VCaP (cell line): ENCODE measurements around the gene EGFR.

ENCODE experiments used
- H3K27ac ChIP-seq: fragments of 450-650 bp; 2 replicates; pipeline ENCODE4 v1.5.1; 2017
- TF ChIP-seq, protein P1 (sequence below): fragments of 450-650 bp; conservative IDR thresholded peaks from 2 replicates; pipeline ENCODE4 v1.5.1; 2017; ENCODE audit warnings: mild to moderate bottlenecking, moderate library complexity

EGFR gene

DNA sequence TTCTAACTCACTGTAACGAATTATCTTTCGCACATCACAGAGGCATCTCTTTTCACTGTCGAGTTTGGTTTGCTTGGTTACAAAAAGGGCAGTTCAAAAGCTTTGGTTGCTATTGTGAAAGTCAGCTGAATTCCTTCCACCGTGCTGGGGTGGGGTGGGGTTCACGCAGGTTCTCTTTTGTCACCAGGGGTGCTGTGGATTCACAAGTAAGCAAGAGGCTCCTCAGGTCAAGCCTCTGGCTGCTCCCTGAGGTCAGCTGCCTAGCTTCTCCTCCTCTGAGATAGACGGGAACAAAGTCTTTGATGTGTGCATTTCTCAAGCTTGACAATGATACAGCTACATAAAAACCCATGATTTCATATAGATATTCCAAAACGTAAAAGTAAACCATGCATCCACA lies 47.7 kb downstream of the EGFR start:
- TF ChIP-seq, protein P1, sequence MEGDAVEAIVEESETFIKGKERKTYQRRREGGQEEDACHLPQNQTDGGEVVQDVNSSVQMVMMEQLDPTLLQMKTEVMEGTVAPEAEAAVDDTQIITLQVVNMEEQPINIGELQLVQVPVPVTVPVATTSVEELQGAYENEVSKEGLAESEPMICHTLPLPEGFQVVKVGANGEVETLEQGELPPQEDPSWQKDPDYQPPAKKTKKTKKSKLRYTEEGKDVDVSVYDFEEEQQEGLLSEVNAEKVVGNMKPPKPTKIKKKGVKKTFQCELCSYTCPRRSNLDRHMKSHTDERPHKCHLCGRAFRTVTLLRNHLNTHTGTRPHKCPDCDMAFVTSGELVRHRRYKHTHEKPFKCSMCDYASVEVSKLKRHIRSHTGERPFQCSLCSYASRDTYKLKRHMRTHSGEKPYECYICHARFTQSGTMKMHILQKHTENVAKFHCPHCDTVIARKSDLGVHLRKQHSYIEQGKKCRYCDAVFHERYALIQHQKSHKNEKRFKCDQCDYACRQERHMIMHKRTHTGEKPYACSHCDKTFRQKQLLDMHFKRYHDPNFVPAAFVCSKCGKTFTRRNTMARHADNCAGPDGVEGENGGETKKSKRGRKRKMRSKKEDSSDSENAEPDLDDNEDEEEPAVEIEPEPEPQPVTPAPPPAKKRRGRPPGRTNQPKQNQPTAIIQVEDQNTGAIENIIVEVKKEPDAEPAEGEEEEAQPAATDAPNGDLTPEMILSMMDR, result no peak
- H3K27ac ChIP-seq, result no peak overlapping the region

DNA sequence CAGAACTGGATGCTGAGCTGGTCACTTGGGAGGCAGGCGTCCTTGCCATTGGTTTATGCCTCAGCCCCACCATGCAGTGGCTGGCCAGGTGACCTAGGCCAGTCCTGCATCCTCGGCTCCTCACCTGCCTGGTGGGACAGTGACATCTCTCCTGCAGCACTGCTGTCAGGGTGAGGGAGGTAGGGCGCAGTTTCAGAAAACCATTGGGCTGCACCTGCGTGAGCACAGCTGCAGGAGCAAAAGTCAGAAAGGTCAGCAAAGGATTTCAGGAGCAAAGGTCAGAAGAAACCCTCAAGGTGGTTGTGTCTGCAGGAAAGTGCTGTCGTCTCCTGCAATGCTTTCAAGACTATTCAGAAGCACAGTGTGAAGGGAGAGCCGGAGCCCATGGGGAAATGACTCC lies 48.1 kb downstream of the EGFR start:
- H3K27ac ChIP-seq, result no peak overlapping the region
- TF ChIP-seq, protein P1, result no peak

DNA sequence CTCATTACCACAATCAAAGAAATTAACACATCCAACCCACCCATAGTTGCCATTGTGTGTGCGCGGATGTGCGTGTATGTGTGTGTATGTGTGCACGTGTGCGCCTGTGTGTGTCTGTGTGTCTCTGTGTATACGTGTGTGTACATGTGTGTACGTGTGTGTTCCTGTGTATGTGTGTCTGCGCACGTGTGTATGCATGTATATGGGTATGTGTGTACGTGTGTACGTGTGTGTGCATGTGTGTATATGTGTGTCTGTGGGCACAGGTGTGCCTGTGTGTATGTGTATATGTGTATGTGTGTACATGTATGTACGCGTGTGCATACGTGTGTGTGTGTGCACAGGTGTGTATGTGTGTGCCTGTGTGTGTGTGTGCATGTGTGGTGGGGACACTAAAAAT lies 48.9 kb downstream of the EGFR start:
- H3K27ac ChIP-seq, result no peak overlapping the region
- TF ChIP-seq, protein P1, result no peak

DNA sequence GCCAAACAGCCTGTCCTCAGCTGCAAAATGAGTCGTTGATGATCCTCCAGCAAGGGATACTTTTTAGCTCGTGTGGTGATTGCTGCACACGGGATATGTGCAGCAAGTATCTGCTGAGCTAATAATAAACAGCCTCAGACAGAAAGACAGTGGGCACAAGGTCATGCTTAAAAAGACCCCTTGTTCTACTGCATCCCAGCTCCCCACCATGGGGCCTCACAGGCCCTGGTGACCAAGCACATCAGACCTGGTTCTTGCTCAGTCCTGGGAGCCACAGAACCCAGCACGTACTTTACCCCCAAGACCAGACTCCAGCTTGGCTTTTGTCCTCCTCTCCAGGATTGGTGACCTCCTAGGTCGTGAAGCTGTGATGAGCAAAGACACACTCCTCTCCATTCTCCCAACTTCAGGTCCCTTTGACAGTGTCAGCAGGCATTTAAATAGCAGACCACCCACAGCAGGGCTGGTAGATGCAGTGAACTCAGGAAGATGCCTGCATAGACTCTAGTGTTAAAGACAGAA lies 50.5 kb downstream of the EGFR start:
- H3K27ac ChIP-seq, result no peak overlapping the region
- TF ChIP-seq, protein P1, result no peak

DNA sequence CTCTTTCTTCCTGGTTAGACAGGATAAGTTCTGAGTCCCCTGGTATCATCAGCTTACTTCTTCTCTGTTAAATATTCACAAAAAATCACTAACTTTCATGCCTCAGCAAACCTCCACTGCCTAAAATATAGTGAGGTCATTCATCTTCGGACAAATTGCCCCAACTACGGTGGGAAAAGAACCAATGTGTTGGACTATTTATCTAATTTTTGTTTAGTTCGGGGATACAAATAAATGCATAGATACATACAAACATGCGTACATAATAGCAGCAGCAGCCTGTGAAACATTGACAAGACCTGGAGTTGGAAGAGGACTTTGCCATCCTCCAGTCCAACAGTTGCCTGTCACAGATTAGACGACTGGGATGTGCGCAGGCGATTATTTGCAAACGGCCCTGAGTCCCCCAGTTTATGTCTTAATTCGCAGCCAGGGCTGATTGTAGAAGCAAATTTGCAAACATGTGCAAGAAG lies 51.5 kb downstream of the EGFR start:
- no peak overlapping the region for H3K27ac ChIP-seq
- TF ChIP-seq, protein P1, result no peak

DNA sequence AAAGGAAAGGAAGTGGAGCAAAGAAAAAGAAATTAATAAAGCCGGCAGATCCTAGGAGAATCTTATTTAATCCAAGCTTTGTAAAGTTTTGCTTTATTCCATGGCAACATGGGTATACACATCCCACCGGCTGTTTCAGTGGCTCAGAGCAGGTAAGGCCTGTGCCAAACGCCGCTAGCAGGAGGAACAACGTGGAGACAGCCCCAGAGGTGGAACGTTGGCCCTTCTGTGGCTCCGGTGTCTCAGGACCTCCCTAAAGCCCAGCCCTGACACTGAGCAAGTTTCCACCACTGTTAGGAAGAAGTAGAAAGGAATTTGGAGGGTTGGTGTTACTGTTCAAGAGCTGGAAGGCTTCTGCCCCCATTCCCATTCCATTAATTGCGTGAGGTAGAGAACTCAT lies 52.0 kb downstream of the EGFR start:
- H3K27ac ChIP-seq, result no peak overlapping the region
- TF ChIP-seq, protein P1, result no peak

DNA sequence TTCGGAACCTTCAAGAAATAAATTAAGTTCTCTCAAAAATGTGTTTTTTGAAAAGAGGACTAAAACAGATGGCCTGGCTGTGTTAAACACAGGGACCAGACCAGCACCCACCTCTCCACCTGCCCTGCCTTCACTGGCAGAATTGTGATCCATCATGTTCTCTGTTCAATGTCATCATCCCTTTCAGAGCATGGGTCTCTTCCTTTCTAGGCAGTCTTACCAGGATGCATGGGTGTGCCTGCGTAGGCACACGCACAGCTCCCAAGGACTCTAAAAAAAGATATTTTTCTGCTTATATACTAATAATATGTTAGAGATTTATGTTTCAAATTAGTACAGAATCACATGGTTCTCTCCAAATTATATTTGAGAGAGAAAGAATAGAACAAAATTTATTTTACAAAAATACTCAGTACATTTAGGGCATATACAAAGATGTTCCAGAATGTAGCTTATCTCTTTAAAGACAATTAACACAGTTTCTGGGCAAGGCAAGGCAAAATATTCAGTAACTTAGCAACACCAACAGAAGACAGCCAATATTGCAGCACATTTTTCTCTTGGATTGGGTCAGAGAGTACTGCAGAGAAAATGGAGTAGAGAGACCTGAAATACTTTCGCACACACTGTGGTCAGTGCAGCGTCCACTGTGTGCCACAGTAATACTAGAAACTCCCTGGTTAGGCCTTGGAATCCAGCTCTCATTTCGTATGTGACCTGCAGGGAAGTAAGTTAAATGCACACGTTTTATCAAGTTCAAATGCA lies 52.8 kb downstream of the EGFR start:
- TF ChIP-seq, protein P1, result no peak
- no peak overlapping the region for H3K27ac ChIP-seq
